Trophoblast cell (in vitro differentiated cells and primary cell): ENCODE results near the gene PLXND1.
A peak's percentile ranks its signal among the peaks of the same experiment; 100 is the strongest.

Source experiments
- DNase-seq, 2 donors: peaks; one replicate each; pipeline ENCODE4 v3.0.0-alpha.2; 2016
- H2AFZ ChIP-seq: 2 replicates; pipeline ENCODE4 v1.6.1; 2013; ENCODE audit warnings: low read length, moderate library complexity, mild to moderate bottlenecking; ENCODE audit not compliant: insufficient read depth, poor library complexity
- H2AK5ac ChIP-seq: 2 replicates; pipeline ENCODE4 v1.6.1; 2013; ENCODE audit warnings: mild to moderate bottlenecking, low read length
- H2BK120ac ChIP-seq: 2 replicates; pipeline ENCODE4 v1.6.1; 2013; ENCODE audit warnings: low read length, mild to moderate bottlenecking, moderate library complexity; ENCODE audit not compliant: insufficient read depth, poor library complexity
- H2BK12ac ChIP-seq: 2 replicates; pipeline ENCODE4 v1.6.1; 2013; ENCODE audit warnings: mild to moderate bottlenecking, low read length, moderate library complexity
- H2BK5ac ChIP-seq: 2 replicates; pipeline ENCODE4 v1.6.1; 2013; ENCODE audit warnings: low read length, low read depth, moderate library complexity, mild to moderate bottlenecking; ENCODE audit not compliant: poor library complexity
- H3K14ac ChIP-seq: 2 replicates; pipeline ENCODE4 v1.6.1; 2013; ENCODE audit warnings: mild to moderate bottlenecking, low read length
- H3K18ac ChIP-seq: 2 replicates; pipeline ENCODE4 v1.6.1; 2013; ENCODE audit warnings: mild to moderate bottlenecking, low read length
- H3K23ac ChIP-seq: 2 replicates; pipeline ENCODE4 v1.6.1; 2013; ENCODE audit warnings: low read length
- H3K27ac ChIP-seq: 2 replicates; pipeline ENCODE4 v1.5.1; 2013; ENCODE audit warnings: low read depth, mild to moderate bottlenecking, inconsistent platforms, low read length, moderate library complexity
- H3K27me3 ChIP-seq: 2 replicates; pipeline ENCODE4 v1.6.1; 2013; ENCODE audit warnings: inconsistent platforms, mild to moderate bottlenecking, low read length, moderate library complexity; ENCODE audit not compliant: insufficient read depth
- H3K36me3 ChIP-seq, 2 experiments: 1 replicate in 1 of 2; 2 replicates in 1 of 2; pipeline ENCODE4 v1.6.1; 2013; ENCODE audit warnings: low read length in 2 of 2, mild to moderate bottlenecking in 2 of 2, moderate library complexity in 1 of 2; ENCODE audit not compliant: insufficient read depth in 2 of 2, control insufficient read depth in 1 of 2
- H3K4ac ChIP-seq: 2 replicates; pipeline ENCODE4 v1.6.1; 2013; ENCODE audit warnings: low read depth, mild to moderate bottlenecking, low read length, moderate library complexity
- H3K4me1 ChIP-seq, 2 experiments: 1 replicate in 1 of 2; 2 replicates in 1 of 2; pipeline ENCODE4 v1.6.1; 2013; ENCODE audit warnings: low read length in 2 of 2, mild to moderate bottlenecking in 2 of 2, moderate library complexity in 1 of 2; ENCODE audit not compliant: insufficient read depth in 2 of 2, control insufficient read depth in 1 of 2
- H3K4me2 ChIP-seq: 2 replicates; pipeline ENCODE4 v1.6.1; 2013; ENCODE audit warnings: inconsistent platforms, mild to moderate bottlenecking, low read length, moderate library complexity
- H3K4me3 ChIP-seq: 2 replicates; pipeline ENCODE4 v1.5.1; 2013; ENCODE audit warnings: mild to moderate bottlenecking, low read depth, low read length, inconsistent platforms
- H3K79me1 ChIP-seq: one replicate; pipeline ENCODE4 v1.6.1; 2013; ENCODE audit warnings: low read length
- H3K79me2 ChIP-seq: 2 replicates; pipeline ENCODE4 v1.6.1; 2013; ENCODE audit warnings: low read length, mild to moderate bottlenecking; ENCODE audit not compliant: control insufficient read depth, insufficient read depth, poor library complexity
- H3K9ac ChIP-seq: 2 replicates; pipeline ENCODE4 v1.6.1; 2013; ENCODE audit warnings: mild to moderate bottlenecking, low read length
- H3K9me3 ChIP-seq: 2 replicates; pipeline ENCODE4 v1.6.1; 2013; ENCODE audit warnings: low read depth, mild to moderate bottlenecking, control low read depth, inconsistent platforms, low read length; ENCODE audit not compliant: insufficient read depth
- H4K12ac ChIP-seq: 2 replicates; pipeline ENCODE4 v1.6.1; 2013; ENCODE audit warnings: low read depth, mild to moderate bottlenecking, low read length, moderate library complexity
- H4K8ac ChIP-seq: 2 replicates; pipeline ENCODE4 v1.6.1; 2013; ENCODE audit warnings: low read depth, mild to moderate bottlenecking, low read length, moderate library complexity
- H4K91ac ChIP-seq: one replicate; pipeline ENCODE4 v1.6.1; 2013; ENCODE audit warnings: low read depth, mild to moderate bottlenecking, low read length, moderate library complexity
- WGBS: extraction: QIAGEN DNeasy Blood & Tissue Kit; methylation state at CpG from one replicate; pipeline ENCODE4 v1.1.7; 2013; ENCODE audit warnings: missing lambda C conversion rate; ENCODE audit not compliant: insufficient read length, insufficient coverage; ENCODE audit errors: extremely low coverage; 5-methylcytosine and 5-hydroxymethylcytosine counted together

The PLXND1 gene

GRCh38 chr3:129621626-129622225 lies 15.2 kb upstream of the PLXND1 start:
- Histone ChIP-seq H2AK5ac (no peak overlapping the region), H2BK5ac (no peak overlapping the region), H2BK120ac (no peak overlapping the region), H3K27ac (no peak overlapping the region), H3K79me2 (no peaks in the 10 kb centered on the region), H3K14ac (no peak overlapping the region), H3K9ac (no peak overlapping the region), H3K36me3 (no peaks in the 10 kb centered on the region), H4K12ac (no peak overlapping the region), H3K4me2 (no peak overlapping the region), H4K8ac (peak overlapping the region; percentile 3), H3K4me3 (no peak overlapping the region), H3K4ac (no peak overlapping the region), H3K18ac (peak overlapping the region; percentile 60), H3K9me3 (peaks cover 5% of the 10 kb centered on the region), H4K91ac (peak overlapping the region; percentile 38), H3K27me3 (no peaks in the 10 kb centered on the region), H3K4me1 (peaks cover 44 to 47% of the 10 kb centered on the region in 2 experiments), H2AFZ (no peak overlapping the region), H3K79me1 (peaks cover 42% of the 10 kb centered on the region), H3K23ac (no peak overlapping the region), H2BK12ac (no peak overlapping the region)
- WGBS = no CpG with 5 or more reads among the region's 14 CpGs
- no peak for DNase-seq

DNA sequence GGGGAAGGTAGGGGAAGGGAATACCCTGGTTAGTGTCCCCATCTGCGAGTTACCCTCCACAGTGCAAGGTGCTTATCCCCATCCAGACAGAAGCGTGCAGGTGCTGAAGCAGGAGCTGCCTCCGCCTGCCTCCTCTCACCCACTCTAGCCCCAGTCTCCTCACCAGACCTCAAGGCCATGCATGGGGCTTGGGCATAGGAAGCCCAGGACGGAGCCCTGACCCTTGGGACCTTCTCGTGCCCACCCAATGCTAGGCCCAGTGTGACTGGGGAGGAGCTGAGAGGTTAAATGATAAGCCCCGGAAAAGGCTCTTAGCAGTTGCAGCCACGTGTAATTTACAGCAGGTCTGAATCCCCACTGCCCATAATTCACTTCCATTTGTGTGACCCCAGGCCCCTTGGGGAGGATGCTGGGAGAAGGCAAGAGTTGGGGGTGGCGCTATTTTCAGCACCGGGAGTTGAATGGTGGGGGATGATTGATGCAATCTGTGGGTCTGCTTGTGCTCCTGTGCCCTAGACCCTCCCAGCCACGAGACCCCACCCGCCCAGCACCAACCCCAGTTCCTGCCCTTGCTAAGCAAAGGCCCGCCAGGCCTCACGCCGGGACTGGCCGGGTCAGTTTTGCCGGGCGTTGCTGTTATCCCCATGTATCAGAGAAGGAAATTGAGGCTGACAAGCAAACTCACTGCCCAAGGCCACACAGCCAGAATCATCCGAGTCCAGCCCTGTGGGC lies 14.5 kb upstream of the PLXND1 start:
- Histone ChIP-seq H3K9ac (no peak overlapping the region), H3K4me3 (no peak overlapping the region), H3K4ac (no peak overlapping the region), H4K91ac (peak overlapping the region; percentile 17), H2BK12ac (no peak overlapping the region), H3K27ac (no peak overlapping the region), H3K4me2 (no peak overlapping the region), H3K36me3 (no peaks in the 10 kb centered on the region), H4K12ac (no peak overlapping the region), H3K79me1 (peaks cover 37% of the 10 kb centered on the region), H2AFZ (no peak overlapping the region), H2BK5ac (no peak overlapping the region), H3K18ac (no peak overlapping the region), H3K79me2 (no peaks in the 10 kb centered on the region), H3K14ac (no peak overlapping the region), H2BK120ac (no peak overlapping the region), H3K23ac (no peak overlapping the region), H3K4me1 (peaks cover 40 to 44% of the 10 kb centered on the region in 2 experiments), H2AK5ac (no peak overlapping the region), H3K27me3 (no peaks in the 10 kb centered on the region), H4K8ac (peak overlapping the region; percentile 3), H3K9me3 (peaks cover 5% of the 10 kb centered on the region)
- DNase-seq = no peak
- WGBS = no CpG with 5 or more reads among the region's 18 CpGs

- H3K79me1 ChIP-seq = peaks cover 28% of the 10 kb centered on the region
- peak overlapping the region; percentile 28 for H2BK12ac ChIP-seq
- peak overlapping the region; percentile 29 for H3K14ac ChIP-seq
- H4K8ac ChIP-seq = no peak overlapping the region
- no peaks in the 10 kb centered on the region for H3K36me3 ChIP-seq
- H3K23ac ChIP-seq = no peak overlapping the region
- H3K27me3 ChIP-seq = no peaks in the 10 kb centered on the region
- no peak overlapping the region for H4K12ac ChIP-seq
- H2BK5ac ChIP-seq = no peak overlapping the region
- no CpG with 5 or more reads among the region's 6 CpGs for WGBS
- H4K91ac ChIP-seq = peak overlapping the region; percentile 54
- peaks cover 31 to 35% of the 10 kb centered on the region in 2 experiments for H3K4me1 ChIP-seq
- no peak overlapping the region for H3K18ac ChIP-seq
- H2AK5ac ChIP-seq = peak overlapping the region; percentile 71
- H2AFZ ChIP-seq = no peak overlapping the region
- no peak overlapping the region for H3K9ac ChIP-seq
- H3K9me3 ChIP-seq = peaks cover 5% of the 10 kb centered on the region
- no peak overlapping the region for H3K4me3 ChIP-seq
- no peaks in the 10 kb centered on the region for H3K79me2 ChIP-seq
- no peak overlapping the region for H3K4me2 ChIP-seq
- no peak for DNase-seq
- H3K27ac ChIP-seq = no peak overlapping the region
- no peak overlapping the region for H2BK120ac ChIP-seq
- H3K4ac ChIP-seq = no peak overlapping the region
These were observed 13.3 kb upstream of the PLXND1 start for GRCh38 chr3:129619726-129620162.

- no peak for DNase-seq
- Histone ChIP-seq H3K4me3 (no peak overlapping the region), H2BK12ac (peak overlapping the region; percentile 38), H2BK120ac (peak overlapping the region; percentile 13), H4K12ac (no peak overlapping the region), H3K18ac (peak overlapping the region; percentile 10), H3K36me3 (no peaks in the 10 kb centered on the region), H3K79me1 (peaks cover 25% of the 10 kb centered on the region), H3K9ac (no peak overlapping the region), H3K23ac (no peak overlapping the region), H3K4ac (no peak overlapping the region), H2AK5ac (peak overlapping the region; percentile 71), H3K4me2 (no peak overlapping the region), H3K9me3 (peaks cover 5% of the 10 kb centered on the region), H3K4me1 (peaks cover 30 to 35% of the 10 kb centered on the region in 2 experiments), H3K27ac (no peak overlapping the region), H2AFZ (no peak overlapping the region), H4K8ac (peak overlapping the region; percentile 6), H2BK5ac (no peak overlapping the region), H3K14ac (peak overlapping the region; percentile 40), H3K79me2 (no peaks in the 10 kb centered on the region), H4K91ac (peak overlapping the region; percentile 54), H3K27me3 (no peaks in the 10 kb centered on the region)
- no CpG with 5 or more reads among the region's 23 CpGs for WGBS
These were observed 12.6 kb upstream of the PLXND1 start for GRCh38 chr3:129618901-129619671.
